Effector CD4-positive, alpha-beta T cell (primary cell): ENCODE measurements around the gene ECM2.

Source experiments
- DNase-seq: peaks from one replicate; pipeline ENCODE4 v3.0.0-alpha.2; 2020

Gene ECM2

DNA sequence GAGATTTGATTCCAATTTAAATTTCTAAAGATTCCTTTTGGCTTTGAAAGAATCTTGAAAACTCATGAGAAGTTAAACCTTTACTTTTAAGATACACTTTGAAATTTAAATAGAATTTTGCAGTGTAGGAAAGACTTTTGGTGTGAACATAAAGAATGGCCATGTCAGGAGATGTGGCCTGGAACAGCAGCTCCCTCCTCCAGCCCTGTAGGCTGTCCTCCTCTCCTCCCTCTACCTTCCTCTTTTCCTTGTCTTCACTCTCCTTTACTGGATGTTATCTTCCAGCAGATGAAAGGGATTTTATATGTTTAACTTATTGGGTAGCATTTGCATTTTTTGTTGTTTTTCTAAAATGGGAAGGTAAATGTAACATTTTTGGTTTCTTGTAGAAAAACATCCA, 72.4 kb downstream of the ECM2 start:
- DNase-seq: no peak

DNA sequence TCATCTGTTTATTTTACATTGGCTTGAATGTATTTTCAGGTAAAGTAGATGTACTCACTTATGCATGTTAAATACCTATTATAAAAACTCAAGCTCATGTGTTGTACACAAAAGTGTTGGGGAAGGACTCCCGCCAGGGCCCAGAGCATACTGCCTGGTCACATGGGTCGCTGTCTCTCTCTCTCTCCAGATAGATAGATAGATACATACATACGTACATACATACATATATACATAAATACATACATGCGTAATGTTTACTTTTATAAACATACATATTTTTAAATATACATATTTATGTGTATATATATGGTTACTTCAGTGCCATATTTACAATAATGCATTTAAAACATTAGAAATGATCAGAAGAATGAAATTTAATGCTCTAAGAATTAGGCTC, 78.2 kb downstream of the ECM2 start:
- no peak for DNase-seq

DNA sequence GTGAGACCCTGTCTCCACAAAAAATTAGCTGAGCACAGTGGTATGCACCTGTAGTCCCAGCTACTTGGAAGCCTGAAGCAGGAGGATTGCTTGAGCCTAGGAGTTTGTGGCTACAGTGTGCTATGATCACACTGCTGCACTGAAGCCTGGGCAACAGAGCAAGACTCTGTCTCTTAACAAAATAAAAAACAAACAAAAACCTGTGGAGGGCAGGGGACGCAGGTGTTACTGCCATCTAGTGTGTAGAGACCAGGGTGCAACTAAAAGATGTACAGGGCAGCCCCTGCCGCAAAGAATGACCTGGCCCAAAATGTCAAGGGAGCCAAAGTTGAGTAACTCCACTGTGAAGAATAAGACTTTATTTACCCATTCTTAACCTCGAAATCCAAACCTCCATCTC, 80.6 kb downstream of the ECM2 start:
- DNase-seq: no peak

DNA sequence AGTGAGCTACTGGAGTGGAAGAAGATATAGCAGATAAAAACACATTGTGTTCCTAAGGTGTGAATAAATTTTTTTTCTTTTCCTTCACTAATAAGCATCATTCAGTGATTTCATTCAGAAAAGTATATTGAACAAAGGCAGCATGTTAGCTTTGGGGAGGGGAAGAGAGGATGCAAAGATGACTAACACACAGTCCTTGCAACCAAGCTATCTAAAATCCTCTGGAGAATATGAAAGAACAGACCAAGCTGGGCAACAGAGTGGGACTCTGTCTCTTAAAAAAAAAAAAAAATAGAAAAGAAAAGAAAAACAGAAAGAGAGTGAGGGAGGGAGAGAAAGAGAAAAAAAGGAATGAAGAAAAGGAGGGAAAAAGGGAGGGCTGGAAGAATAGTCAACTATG, 89.3 kb downstream of the ECM2 start:
- DNase-seq: no peak
